Activated T-cell treated with anti-CD3 and anti-CD28 coated beads, Interleukin-2, amount 50 U/mL, for 1 hour (primary cell): ENCODE data around the gene COA8.
"Not testable (repeated sequence)": the region's sequence is repeated elsewhere in the genome, so short reads cannot be mapped to it uniquely, and the experiment has no call there.

Source experiments
- DNase-seq: peaks from one replicate; pipeline ENCODE4 v3.0.0-alpha.2; 2020

The COA8 gene

DNA sequence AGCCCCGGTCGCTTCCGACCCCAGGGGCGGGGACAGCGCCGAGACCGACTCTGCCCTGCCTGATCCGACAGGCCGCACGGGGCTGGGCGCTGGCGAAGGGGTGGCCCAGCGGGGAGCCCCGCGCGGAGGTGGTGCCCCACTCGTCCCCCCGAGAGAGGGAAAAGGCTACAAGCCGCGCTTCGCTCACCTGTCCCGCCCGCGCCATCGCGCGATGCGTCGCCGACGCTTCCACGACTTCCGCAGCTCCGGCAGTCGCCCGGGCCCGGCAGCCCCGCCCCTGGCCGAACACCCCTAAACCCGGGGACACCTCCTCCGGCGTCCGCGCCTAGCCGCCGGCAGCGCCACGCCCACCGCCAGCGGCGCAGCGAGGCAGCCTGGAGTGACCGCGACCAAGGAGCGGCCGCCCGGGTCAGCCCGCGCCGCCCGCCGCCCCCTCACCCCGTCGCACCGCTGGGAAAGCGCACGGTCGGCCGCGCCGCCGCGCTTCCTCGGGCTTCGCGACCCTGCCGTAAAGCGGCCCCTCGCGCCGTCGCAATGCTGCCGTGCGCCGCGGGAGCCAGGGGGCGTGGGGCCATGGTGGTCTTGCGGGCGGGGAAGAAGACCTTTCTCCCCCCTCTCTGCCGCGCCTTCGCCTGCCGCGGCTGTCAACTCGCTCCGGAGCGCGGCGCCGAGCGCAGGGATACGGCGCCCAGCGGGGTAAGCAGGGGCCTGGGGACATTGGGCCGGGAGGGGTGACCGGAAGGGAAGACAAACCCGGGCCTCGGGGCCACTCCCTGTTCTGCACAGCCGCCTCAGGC is at the start of gene COA8, which contains the start of gene BAG5:
Gene COA8, plus strand, starts transcription at position 532 of the 797 bp plus-strand sequence. Its CDS starts 42 bp downstream, at position 574.
Gene BAG5, minus strand, starts transcription at position 229 of the 797 bp plus-strand sequence. CDS start 1,493 bp downstream, outside the sequence.
- DNase-seq, result peak; percentile 90

- peak; percentile 10 for DNase-seq
Measured at GRCh38 chr14:103514596-103515421, 48.0 kb upstream of the COA8 start.

DNA sequence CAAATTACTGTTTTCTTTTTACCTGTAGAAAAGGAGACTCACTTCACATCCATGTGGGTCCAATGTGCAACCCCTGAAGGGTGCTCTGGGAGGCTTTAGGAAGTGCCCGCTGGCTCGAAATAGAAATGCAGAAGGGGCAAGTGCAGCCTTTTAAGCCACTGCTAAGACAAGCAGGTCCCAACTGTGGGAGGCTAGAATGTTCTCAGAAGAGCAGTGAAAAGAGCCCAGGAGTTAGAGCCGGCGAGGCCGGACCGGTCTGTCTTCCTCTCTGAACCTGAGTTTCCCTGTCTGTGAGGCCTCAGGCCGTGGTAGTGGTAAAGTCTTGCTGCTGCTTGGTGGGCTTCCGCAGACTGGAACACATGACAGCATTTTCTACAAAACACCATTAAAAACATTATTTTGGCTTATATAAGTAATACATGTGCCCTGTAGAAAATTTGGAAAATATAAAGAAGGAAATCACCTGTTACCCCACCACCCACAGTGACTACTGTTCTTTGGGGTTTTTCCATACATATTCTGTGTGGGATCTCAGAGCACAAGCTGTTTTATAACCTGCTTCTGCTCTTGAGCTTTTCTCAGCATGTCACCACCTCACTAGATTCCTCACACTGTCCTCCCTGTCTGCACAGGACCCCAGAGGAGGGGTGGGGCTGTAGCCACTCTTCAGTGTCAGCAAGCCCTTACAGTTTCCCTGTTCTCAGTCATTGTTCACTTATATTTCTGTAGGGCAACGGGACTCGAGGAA is 46.2 kb upstream of the COA8 start:
- peak; percentile 2 for DNase-seq

DNA sequence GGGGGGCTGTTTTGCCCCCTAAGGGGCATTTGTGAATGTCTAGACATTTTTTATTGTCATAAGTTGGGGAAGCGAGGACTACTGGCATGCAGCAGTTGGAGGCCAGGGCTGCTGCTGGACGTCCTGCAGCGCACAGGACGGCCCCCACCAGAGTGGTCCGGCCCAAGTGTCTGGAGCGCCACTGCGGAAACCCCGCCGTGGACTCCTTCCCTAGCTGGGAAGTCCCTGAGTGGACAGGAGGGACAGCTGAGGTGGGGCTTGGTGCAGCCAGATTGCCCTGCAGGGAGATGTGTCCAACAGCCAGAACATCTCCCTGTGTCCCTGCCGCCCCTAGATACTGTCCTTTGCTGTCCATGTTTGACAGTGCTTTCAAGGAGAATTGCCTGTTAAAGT is 45.6 kb upstream of the COA8 start:
- DNase-seq, result no peak

GRCh38 chr14:103517721-103518421 is 44.9 kb upstream of the COA8 start:
- no peak for DNase-seq

DNA sequence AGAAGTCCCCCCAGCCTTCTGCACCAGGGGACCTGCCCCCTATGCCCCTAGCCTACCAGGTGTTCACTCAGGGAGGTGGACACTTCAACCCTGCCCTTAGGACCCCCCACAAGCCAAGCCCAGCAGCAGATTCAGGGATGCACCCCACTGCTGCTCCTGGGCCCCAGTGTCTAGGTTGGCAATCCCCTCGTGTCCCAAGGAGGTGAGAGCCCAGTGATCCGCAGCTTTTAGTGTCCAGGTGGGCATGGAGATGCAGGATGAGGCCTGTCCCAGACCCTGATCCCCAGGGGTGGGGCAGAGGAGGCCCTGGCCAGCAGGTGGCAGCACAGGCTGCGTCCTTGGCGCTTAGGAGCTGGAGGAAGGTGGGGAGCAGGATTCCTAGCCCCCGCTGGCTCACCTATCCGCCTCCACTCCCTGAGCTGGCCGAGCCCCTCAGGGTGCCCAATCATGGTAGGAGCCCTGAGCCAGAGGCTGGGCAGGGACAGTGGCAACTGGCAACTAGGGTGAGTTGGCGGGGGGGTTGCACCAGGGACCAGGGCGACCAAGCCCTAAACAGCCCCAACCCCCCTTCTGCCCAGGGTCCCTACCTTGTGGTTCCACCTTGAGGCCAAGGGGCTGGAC is 44.2 kb upstream of the COA8 start:
- peak; percentile 73 for DNase-seq

DNA sequence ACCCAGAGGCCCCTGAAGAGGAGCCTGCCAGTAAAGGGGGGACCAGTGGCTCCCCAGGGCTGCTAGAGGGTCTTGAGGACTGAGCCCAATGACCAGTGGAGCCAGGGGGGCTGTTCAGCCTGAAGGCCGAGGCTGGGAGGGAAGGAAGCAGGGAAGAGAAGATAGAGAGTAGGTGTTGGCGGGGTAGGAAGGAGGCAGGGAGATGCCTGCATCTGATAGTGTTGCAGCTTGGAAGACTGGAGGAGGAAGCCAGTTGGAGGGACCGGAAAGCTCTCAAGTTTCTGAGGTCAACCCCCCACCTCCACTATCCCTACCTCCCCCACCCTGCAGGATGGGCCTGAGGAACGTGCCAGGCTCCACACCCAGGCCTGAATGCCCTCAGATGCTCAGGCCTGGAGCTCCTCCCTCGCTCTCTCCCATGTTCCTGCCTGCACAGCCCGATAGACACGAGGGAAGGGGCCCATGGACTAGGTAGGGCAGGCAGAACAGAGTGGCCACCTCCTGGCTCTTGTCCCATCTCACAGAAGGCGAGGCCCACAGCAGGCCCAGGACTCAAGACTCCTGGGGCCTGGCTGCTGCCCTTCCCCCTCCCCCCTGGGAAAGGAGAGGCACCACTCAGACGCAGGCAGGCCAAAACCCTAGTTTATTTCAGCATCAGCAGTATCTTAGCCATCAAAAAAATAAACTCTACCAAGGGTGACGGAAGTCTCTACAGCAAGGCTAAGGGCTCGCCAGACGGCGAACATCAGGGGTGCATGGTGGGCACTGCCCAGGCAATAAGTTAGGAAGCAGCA is 43.5 kb upstream of the COA8 start:
- no peak for DNase-seq

- no peak for DNase-seq
Measured at GRCh38 chr14:103519837-103520212, 42.9 kb upstream of the COA8 start.

- no peak for DNase-seq
Measured at GRCh38 chr14:103520269-103520656, 42.5 kb upstream of the COA8 start.

GRCh38 chr14:103520657-103521437 is 41.9 kb upstream of the COA8 start:
- DNase-seq, result peak; percentile 74

GRCh38 chr14:103521438-103521950 is 41.3 kb upstream of the COA8 start:
- DNase-seq, result no peak

GRCh38 chr14:103521951-103522563 is 40.7 kb upstream of the COA8 start:
- peak; percentile 43 for DNase-seq

- no peak for DNase-seq
Measured at GRCh38 chr14:103522649-103523574, 39.8 kb upstream of the COA8 start, which contains the start of gene CKB. CKB (minus strand) TSS chr14:103522830; CDS start chr14:103522493, 337 bp downstream.

- DNase-seq, result no peak
Measured at GRCh38 chr14:103523575-103523954, 39.2 kb upstream of the COA8 start.

DNA sequence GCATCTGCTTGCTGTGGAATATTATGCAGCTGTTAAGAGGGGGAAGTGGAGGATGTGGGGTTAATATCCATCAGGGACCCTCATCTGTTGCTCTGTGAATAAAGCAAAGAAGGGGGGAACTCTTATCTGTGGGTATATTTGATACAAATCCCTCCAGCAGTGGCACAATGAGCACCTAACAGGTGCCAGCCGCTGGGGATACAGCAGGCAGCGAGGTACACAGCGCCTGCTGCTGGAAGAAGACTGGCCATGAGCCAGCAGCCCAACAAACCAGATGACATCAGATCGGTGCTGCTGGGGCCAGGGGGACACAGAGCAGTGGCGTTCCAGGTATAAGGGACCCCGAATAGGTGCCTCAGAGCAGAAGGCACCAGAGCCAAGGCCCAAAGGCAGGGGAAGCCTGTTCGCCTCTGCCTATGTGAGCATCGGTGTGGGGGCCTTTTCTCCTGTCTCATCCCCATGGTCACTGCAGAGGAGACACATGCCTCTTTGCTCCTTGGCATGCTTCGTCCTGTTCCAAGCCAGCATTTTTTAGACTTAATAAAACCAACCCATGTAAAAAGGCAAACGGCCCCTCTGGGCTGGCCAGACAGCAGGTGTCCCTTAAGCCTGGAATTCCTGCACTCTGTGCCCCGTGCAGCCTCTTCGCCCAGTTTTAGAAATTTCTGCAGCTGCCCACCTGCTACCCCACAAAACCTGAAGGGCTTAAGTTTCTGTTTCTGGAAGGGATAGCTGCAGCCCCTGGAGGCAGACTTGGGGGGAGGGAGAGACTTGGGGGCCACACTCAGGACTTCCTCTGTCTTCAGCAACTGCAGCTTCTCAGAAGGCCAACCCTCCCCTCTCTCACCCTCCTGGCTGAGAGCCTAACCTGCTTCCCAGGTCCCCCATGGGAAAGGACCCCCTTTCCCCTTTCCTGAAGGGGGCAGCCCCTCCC is 38.5 kb upstream of the COA8 start:
- DNase-seq, result no peak

- not testable (repeated sequence) for DNase-seq
Measured at GRCh38 chr14:103525430-103526246, 37.1 kb upstream of the COA8 start.
